OCI-LY1 (cell line): Measurements from ENCODE around the gene CAMTA1.
"Not testable (repeated sequence)": the region's sequence is repeated elsewhere in the genome, so short reads cannot be mapped to it uniquely, and the experiment has no call there.

Experiments
- H2AFZ ChIP-seq: fragments of 200-600 bp; sonication (generic), shearing (Covaris generic); 2 replicates; pipeline ENCODE4 v1.6.0; 2014; ENCODE audit warnings: antibody characterized with exemption, mild to moderate bottlenecking, low read length
- H3F3A ChIP-seq: fragments of 200-600 bp; sonication (generic), shearing (Covaris generic); 2 replicates; pipeline ENCODE4 v1.6.0; 2014; ENCODE audit warnings: mild to moderate bottlenecking, antibody characterized with exemption, low read length, moderate library complexity; ENCODE audit not compliant: insufficient read depth
- H3K27ac ChIP-seq: fragments of 200-600 bp; sonication (generic); 2 replicates; pipeline ENCODE4 v1.5.1; 2014; ENCODE audit warnings: low read length, mixed run types, mild to moderate bottlenecking, low read depth; ENCODE audit not compliant: poor library complexity, severe bottlenecking
- H3K27me3 ChIP-seq: fragments of 200-600 bp; sonication (generic); 2 replicates; pipeline ENCODE4 v1.6.0; 2014; ENCODE audit warnings: antibody characterized with exemption, mild to moderate bottlenecking, low read length, moderate library complexity; ENCODE audit not compliant: insufficient read depth
- H3K36me3 ChIP-seq: fragments of 200-600 bp; sonication (generic); 2 replicates; pipeline ENCODE4 v1.6.1; 2014; ENCODE audit warnings: mild to moderate bottlenecking, antibody characterized with exemption, low read length, moderate library complexity, mixed read lengths; ENCODE audit not compliant: insufficient read depth
- H3K4me1 ChIP-seq: fragments of 200-600 bp; sonication (generic); 2 replicates; pipeline ENCODE4 v1.5.1; 2014; ENCODE audit warnings: mild to moderate bottlenecking, low read length, moderate library complexity; ENCODE audit not compliant: insufficient read depth, severe bottlenecking
- H3K4me2 ChIP-seq: fragments of 200-600 bp; sonication (generic), shearing (Covaris generic); 2 replicates; pipeline ENCODE4 v1.6.1; 2014; ENCODE audit warnings: low read length
- H3K4me3 ChIP-seq: fragments of 200-600 bp; sonication (generic); 2 replicates; pipeline ENCODE4 v1.5.1; 2014; ENCODE audit warnings: low read length, low read depth, mild to moderate bottlenecking, mixed read lengths; ENCODE audit not compliant: poor library complexity, severe bottlenecking
- H3K79me2 ChIP-seq: fragments of 200-600 bp; shearing (Covaris generic); 2 replicates; pipeline ENCODE4 v1.6.1; 2016; ENCODE audit warnings: mixed run types, low read length, mixed read lengths; ENCODE audit not compliant: insufficient read depth
- H3K9ac ChIP-seq: fragments of 200-600 bp; sonication (generic), shearing (Covaris generic); 2 replicates; pipeline ENCODE4 v1.6.1; 2014; ENCODE audit warnings: mild to moderate bottlenecking, low read length, mixed read lengths
- H3K9me2 ChIP-seq: fragments of 200-600 bp; sonication (generic), shearing (Covaris generic); 2 replicates; pipeline ENCODE4 v1.6.1; 2014; ENCODE audit warnings: low read depth, mild to moderate bottlenecking, low read length, mixed read lengths
- H3K9me3 ChIP-seq: fragments of 200-600 bp; shearing (Covaris generic); 2 replicates; pipeline ENCODE4 v1.6.1; 2014; ENCODE audit warnings: low read length, mixed read lengths
- H4K20me1 ChIP-seq: fragments of 200-600 bp; sonication (generic), shearing (Covaris generic); 2 replicates; pipeline ENCODE4 v1.6.0; 2016; ENCODE audit warnings: mild to moderate bottlenecking, low read length; ENCODE audit not compliant: insufficient read depth
- EZH2 ChIP-seq: fragments of 200-600 bp; sonication (generic), shearing (Covaris generic); IDR thresholded peaks from 2 replicates; pipeline ENCODE4 v1.8.0; 2017; ENCODE audit warnings: borderline replicate concordance, mixed run types, mild to moderate bottlenecking, antibody characterized with exemption, low read length, moderate library complexity, mixed read lengths
- TF ChIP-seq, protein P1 (sequence below): fragments of 200-600 bp; sonication (generic), shearing (Covaris generic); IDR thresholded peaks from 2 replicates; pipeline ENCODE4 v1.5.1; 2017; ENCODE audit warnings: mild to moderate bottlenecking, antibody characterized with exemption, low read length, moderate library complexity, mixed read lengths

Gene CAMTA1

GRCh38 chr1:7152655-7153054, 367.4 kb downstream of the CAMTA1 start:
- Histone ChIP-seq H3K27me3 (peaks cover 12% of the 10 kb centered on the region; the same call in 1 of the 2 replicates), H3K4me1 (no peaks in the 10 kb centered on the region), H3F3A (no peaks in the 10 kb centered on the region), H3K9me3 (no peaks in the 10 kb centered on the region), H3K27ac (no peak overlapping the region), H3K79me2 (no peaks in the 10 kb centered on the region), H3K9me2 (no peaks in the 10 kb centered on the region), H4K20me1 (no peaks in the 10 kb centered on the region), H3K36me3 (no peaks in the 10 kb centered on the region), H3K4me2 (no peak overlapping the region), H3K4me3 (no peak overlapping the region), H2AFZ (no peak overlapping the region), H3K9ac (no peak overlapping the region)
- TF ChIP-seq, protein P1, sequence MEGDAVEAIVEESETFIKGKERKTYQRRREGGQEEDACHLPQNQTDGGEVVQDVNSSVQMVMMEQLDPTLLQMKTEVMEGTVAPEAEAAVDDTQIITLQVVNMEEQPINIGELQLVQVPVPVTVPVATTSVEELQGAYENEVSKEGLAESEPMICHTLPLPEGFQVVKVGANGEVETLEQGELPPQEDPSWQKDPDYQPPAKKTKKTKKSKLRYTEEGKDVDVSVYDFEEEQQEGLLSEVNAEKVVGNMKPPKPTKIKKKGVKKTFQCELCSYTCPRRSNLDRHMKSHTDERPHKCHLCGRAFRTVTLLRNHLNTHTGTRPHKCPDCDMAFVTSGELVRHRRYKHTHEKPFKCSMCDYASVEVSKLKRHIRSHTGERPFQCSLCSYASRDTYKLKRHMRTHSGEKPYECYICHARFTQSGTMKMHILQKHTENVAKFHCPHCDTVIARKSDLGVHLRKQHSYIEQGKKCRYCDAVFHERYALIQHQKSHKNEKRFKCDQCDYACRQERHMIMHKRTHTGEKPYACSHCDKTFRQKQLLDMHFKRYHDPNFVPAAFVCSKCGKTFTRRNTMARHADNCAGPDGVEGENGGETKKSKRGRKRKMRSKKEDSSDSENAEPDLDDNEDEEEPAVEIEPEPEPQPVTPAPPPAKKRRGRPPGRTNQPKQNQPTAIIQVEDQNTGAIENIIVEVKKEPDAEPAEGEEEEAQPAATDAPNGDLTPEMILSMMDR = no peak
- no peak for TF ChIP-seq EZH2

GRCh38 chr1:7153464-7153863, 368.2 kb downstream of the CAMTA1 start:
- Histone ChIP-seq H3K36me3 (no peaks in the 10 kb centered on the region), H3K9me2 (no peaks in the 10 kb centered on the region), H3K9me3 (no peaks in the 10 kb centered on the region), H3K9ac (no peak overlapping the region), H3K27ac (no peak overlapping the region), H3F3A (no peaks in the 10 kb centered on the region), H3K4me2 (no peak overlapping the region), H2AFZ (no peak overlapping the region), H3K79me2 (no peaks in the 10 kb centered on the region), H3K4me3 (no peak overlapping the region), H3K4me1 (no peaks in the 10 kb centered on the region), H3K27me3 (peaks cover 12% of the 10 kb centered on the region; the same call in 1 of the 2 replicates), H4K20me1 (no peaks in the 10 kb centered on the region)
- TF ChIP-seq, protein P1 = no peak
- TF ChIP-seq EZH2 = no peak

GRCh38 chr1:7159116-7159781, 374.0 kb downstream of the CAMTA1 start:
- Histone ChIP-seq H2AFZ (no peak overlapping the region), H3K4me3 (no peak overlapping the region), H3K79me2 (no peaks in the 10 kb centered on the region), H3K9me3 (no peaks in the 10 kb centered on the region), H3K36me3 (no peaks in the 10 kb centered on the region; the same call in 1 of the 2 replicates), H3K9ac (no peak overlapping the region), H3K4me1 (no peaks in the 10 kb centered on the region), H3F3A (no peaks in the 10 kb centered on the region), H3K27ac (no peak overlapping the region), H3K9me2 (no peaks in the 10 kb centered on the region), H3K27me3 (peaks cover 4% of the 10 kb centered on the region; the same call in 1 of the 2 replicates), H4K20me1 (no peaks in the 10 kb centered on the region), H3K4me2 (no peak overlapping the region)
- no peak for TF ChIP-seq EZH2
- TF ChIP-seq, protein P1 = no peak

DNA sequence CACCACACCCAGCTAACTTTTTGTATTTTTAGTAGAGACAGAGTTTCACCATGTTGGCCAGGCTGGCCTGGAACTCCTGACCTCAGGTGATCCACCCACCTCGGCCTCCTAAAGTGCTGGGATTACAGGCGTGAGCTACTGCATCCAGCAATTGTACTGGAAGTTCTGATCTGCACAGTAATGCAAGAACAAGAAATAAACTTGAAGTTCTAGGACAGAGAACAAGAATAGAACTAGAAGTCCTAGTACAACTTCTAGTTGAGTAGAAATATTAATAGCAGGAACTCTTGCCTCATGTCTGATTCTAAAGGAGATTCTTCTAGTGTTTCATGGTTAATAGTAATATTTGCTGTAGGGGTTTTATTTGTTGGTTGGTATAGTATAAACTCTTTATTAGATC, 383.3 kb downstream of the CAMTA1 start:
- not testable (repeated sequence) for H3K9me3 ChIP-seq, H3K9ac ChIP-seq, H3K36me3 ChIP-seq, H3K27me3 ChIP-seq, H3K79me2 ChIP-seq, H3K4me1 ChIP-seq, H2AFZ ChIP-seq, H3K4me3 ChIP-seq, H3F3A ChIP-seq, H4K20me1 ChIP-seq, H3K4me2 ChIP-seq, H3K9me2 ChIP-seq, H3K27ac ChIP-seq
